BLaER1 (cell line): ENCODE results near the gene DNASE1L1.

Experiments used
- H3K27ac ChIP-seq: shearing (Covaris generic); formaldehyde crosslinking; 2 replicates; pipeline ENCODE4 v1.8.1; 2022
- H3K27me3 ChIP-seq: shearing (Covaris generic); formaldehyde crosslinking; 2 replicates; pipeline ENCODE4 v1.8.1; 2022
- H3K36me3 ChIP-seq: shearing (Covaris generic); formaldehyde crosslinking; 2 replicates; pipeline ENCODE4 v1.8.1; 2022
- H3K4me1 ChIP-seq: shearing (Covaris generic); formaldehyde crosslinking; 2 replicates; pipeline ENCODE4 v1.8.1; 2022
- H3K4me2 ChIP-seq: shearing (Covaris generic); formaldehyde crosslinking; 2 replicates; pipeline ENCODE4 v1.8.1; 2022
- H3K4me3 ChIP-seq: shearing (Covaris generic); formaldehyde crosslinking; 2 replicates; pipeline ENCODE4 v1.8.1; 2022
- H3K9ac ChIP-seq: shearing (Covaris generic); formaldehyde crosslinking; 2 replicates; pipeline ENCODE4 v1.8.1; 2022
- H3K9me3 ChIP-seq: shearing (Covaris generic); formaldehyde crosslinking; 2 replicates; pipeline ENCODE4 v1.8.1; 2022
- H4K20me1 ChIP-seq: shearing (Covaris generic); formaldehyde crosslinking; 2 replicates; pipeline ENCODE4 v1.8.1; 2022
- Cebpa-rat ChIP-seq: shearing (Covaris generic); IDR thresholded peaks from 2 replicates; pipeline ENCODE4 v1.8.1; 2022

Gene DNASE1L1

GRCh38 chrX:154378059-154378798, 30.8 kb downstream of the DNASE1L1 start:
- H4K20me1 ChIP-seq: peaks cover 15% of the 10 kb centered on the region; the same call in 1 of the 2 replicates
- H3K36me3 ChIP-seq: peaks cover 14% of the 10 kb centered on the region; the same call in 1 of the 2 replicates
- H3K4me3 ChIP-seq: peak overlapping the region; percentile 64
- no peak for TF ChIP-seq Cebpa-rat
- peaks cover 45% of the 10 kb centered on the region for H3K9me3 ChIP-seq
- peak overlapping the region; percentile 82 for H3K9ac ChIP-seq
- H3K27ac ChIP-seq: peak overlapping the region; percentile 88
- H3K4me1 ChIP-seq: peaks cover 42% of the 10 kb centered on the region
- peak overlapping the region; percentile 80 for H3K4me2 ChIP-seq
- peaks cover 21% of the 10 kb centered on the region for H3K27me3 ChIP-seq

- Histone ChIP-seq H3K36me3 (peaks cover 14% of the 10 kb centered on the region; the same call in 1 of the 2 replicates), H3K27me3 (peaks cover 35% of the 10 kb centered on the region), H3K4me3 (no peak overlapping the region), H3K9ac (no peak overlapping the region), H4K20me1 (peaks cover 15% of the 10 kb centered on the region; the same call in 1 of the 2 replicates), H3K4me2 (peak overlapping the region; percentile 80; the same call in 1 of the 2 replicates), H3K27ac (no peak overlapping the region), H3K9me3 (peaks cover 60% of the 10 kb centered on the region), H3K4me1 (peaks cover 48% of the 10 kb centered on the region)
- no peak for TF ChIP-seq Cebpa-rat
Observed at GRCh38 chrX:154376774-154377173, 32.3 kb downstream of the DNASE1L1 start.

GRCh38 chrX:154375156-154375504, 33.9 kb downstream of the DNASE1L1 start:
- H3K27me3 ChIP-seq: peaks cover 38% of the 10 kb centered on the region
- H3K4me3 ChIP-seq: peak overlapping the region; percentile 63; the same call in 1 of the 2 replicates
- no peak overlapping the region for H3K27ac ChIP-seq

GRCh38 chrX:154374313-154375155, 34.5 kb downstream of the DNASE1L1 start, which contains the start of gene FLNA:
FLNA (minus strand) TSS chrX:154374634; CDS start chrX:154371245, 3,389 bp downstream.
- no peak within 1 kb of the TSS for H3K27ac ChIP-seq
- peaks cover 39% of the 10 kb centered on the region for H3K4me1 ChIP-seq
- no peaks in the 10 kb centered on the region for H3K36me3 ChIP-seq
- H3K4me3 ChIP-seq: peak within 1 kb of the TSS; percentile 63
- TF ChIP-seq Cebpa-rat: no peak
- H3K9ac ChIP-seq: no peak within 1 kb of the TSS
- H3K9me3 ChIP-seq: peaks cover 63% of the 10 kb centered on the region
- peak within 1 kb of the TSS; percentile 85 for H3K4me2 ChIP-seq
- H3K27me3 ChIP-seq: peaks cover 38% of the 10 kb centered on the region
- H4K20me1 ChIP-seq: peaks cover 6% of the 10 kb centered on the region; the same call in 1 of the 2 replicates

More at GRCh38 chrX:154375156-154375504, 33.9 kb downstream of the DNASE1L1 start:
- peak overlapping the region; percentile 85 for H3K4me2 ChIP-seq
- TF ChIP-seq Cebpa-rat: no peak
- no peak overlapping the region for H3K9ac ChIP-seq
- H3K9me3 ChIP-seq: peaks cover 63% of the 10 kb centered on the region
- H4K20me1 ChIP-seq: peaks cover 7% of the 10 kb centered on the region; the same call in 1 of the 2 replicates
- peaks cover 42% of the 10 kb centered on the region for H3K4me1 ChIP-seq
- 0 out of 2 replicates have a peak, but pooled peaks cover under 1% of the 10 kb centered on the region for H3K36me3 ChIP-seq

DNA sequence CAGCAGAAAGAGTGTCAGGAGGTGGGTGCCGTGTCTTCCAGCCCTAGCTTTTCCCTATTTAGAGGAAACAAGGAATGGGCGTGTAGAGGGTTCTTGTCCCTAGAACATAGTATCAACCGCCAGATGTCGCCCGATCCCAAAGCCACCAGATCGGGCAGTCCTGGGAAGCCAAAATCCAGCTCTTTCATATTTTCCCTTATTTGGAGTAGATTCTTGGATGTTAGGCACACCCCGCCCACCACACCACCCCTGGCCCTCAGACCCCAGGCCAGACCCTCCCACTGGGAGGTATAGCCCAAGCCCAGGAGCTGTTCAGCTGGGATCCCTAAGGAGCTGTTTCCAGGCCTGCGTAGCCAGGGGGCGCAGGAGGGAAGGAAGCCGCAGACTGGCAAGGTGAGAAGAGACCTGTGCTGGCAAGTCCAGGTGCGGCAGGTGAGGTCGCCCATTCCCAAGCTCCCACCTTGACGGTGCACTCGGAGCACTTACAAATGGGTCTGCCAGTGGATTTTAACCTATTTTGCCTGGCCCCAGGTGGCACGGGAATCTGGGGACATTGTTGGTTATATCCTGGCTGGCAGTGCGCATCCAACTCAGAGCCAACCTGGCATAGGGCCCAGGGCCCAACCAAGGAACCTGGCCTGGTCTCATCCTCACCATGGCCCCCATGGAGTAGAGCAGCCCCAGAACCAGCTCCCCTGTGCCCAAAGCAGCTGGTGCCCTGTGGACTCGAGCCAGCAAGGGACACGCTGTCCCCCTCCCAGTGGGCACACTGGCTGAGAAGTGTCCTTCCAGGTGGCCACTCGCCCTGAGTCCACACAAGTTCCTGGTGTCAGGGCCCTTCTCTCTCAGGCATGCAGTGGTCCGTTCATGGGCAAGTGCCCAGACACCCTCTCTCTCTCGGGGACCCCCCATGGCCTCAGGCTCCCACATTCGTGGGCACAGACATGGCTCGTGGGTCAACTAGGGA, 35.4 kb downstream of the DNASE1L1 start:
- H3K27ac ChIP-seq: no peak overlapping the region
- peak overlapping the region; percentile 63 for H3K4me3 ChIP-seq
- no peak for TF ChIP-seq Cebpa-rat

DNA sequence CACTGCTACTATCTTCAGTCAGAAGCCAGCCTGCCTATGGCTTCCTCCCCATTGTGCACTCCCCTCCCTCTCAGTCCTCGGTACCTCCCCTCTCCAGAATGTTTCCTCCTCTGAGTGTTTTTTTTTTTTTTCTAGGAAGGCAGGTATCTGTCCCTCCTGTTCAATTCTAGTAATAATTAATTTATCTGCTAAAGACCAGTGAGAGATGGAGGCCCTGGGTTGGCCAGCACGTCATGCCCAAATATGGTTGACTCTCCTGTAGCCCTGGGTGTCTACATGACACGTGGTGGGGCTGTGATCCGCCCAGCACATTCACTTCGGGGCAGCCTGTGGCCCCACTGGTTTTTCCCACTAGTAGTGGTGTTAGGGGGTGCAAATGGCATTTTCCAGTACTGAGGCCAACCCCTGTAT, 36.4 kb downstream of the DNASE1L1 start:
- peaks cover 22% of the 10 kb centered on the region for H4K20me1 ChIP-seq
- H3K9ac ChIP-seq: no peak overlapping the region
- H3K27ac ChIP-seq: no peak overlapping the region
- H3K9me3 ChIP-seq: peaks cover 58% of the 10 kb centered on the region
- peak overlapping the region; percentile 78 for H3K4me2 ChIP-seq
- no peak overlapping the region; the same call in 1 of the 2 replicates for H3K4me3 ChIP-seq
- peaks cover 38% of the 10 kb centered on the region for H3K27me3 ChIP-seq
- H3K4me1 ChIP-seq: peaks cover 48% of the 10 kb centered on the region
- TF ChIP-seq Cebpa-rat: no peak
- peaks cover 5% of the 10 kb centered on the region for H3K36me3 ChIP-seq

More for the DNA sequence above, 35.4 kb downstream of the DNASE1L1 start:
- no peaks in the 10 kb centered on the region for H3K36me3 ChIP-seq
- peaks cover 44% of the 10 kb centered on the region for H3K4me1 ChIP-seq
- no peak overlapping the region for H3K9ac ChIP-seq
- peak overlapping the region; percentile 85 for H3K4me2 ChIP-seq
- H3K9me3 ChIP-seq: peaks cover 59% of the 10 kb centered on the region
- peaks cover 11% of the 10 kb centered on the region for H4K20me1 ChIP-seq
- peaks cover 38% of the 10 kb centered on the region for H3K27me3 ChIP-seq

DNA sequence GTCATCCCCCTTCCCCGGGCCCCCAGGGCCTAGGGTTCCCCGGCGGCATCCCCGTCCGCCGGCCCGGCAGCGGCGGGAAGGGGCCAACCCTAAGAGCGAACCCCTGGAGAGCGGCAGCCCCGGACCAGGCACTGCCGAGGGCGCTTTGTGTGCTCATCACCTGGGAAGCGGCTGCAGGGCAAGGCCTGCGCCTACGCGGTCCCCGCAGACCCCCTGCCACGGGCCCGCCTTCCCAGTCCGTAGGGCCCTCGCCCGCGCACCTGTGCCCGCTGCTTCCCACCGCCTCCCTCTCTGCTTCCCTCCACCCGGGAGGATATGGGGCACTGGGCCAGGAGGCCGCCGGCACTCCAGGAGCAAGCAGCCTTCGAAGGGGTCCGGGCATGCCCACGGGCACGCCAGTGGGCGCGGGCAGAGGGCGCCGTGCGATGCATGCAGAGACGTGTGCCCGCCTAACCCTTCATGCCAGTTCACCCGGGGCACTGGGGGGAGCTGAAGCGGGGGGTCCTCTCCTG, 37.2 kb downstream of the DNASE1L1 start:
- TF ChIP-seq Cebpa-rat: no peak
- Histone ChIP-seq H3K4me3 (peak overlapping the region; percentile 78), H4K20me1 (peaks cover 29% of the 10 kb centered on the region), H3K9ac (no peak overlapping the region), H3K4me1 (peaks cover 41% of the 10 kb centered on the region), H3K27ac (no peak overlapping the region), H3K4me2 (peak overlapping the region; percentile 78), H3K36me3 (peaks cover 13% of the 10 kb centered on the region), H3K9me3 (peaks cover 63% of the 10 kb centered on the region), H3K27me3 (peaks cover 38% of the 10 kb centered on the region)

DNA sequence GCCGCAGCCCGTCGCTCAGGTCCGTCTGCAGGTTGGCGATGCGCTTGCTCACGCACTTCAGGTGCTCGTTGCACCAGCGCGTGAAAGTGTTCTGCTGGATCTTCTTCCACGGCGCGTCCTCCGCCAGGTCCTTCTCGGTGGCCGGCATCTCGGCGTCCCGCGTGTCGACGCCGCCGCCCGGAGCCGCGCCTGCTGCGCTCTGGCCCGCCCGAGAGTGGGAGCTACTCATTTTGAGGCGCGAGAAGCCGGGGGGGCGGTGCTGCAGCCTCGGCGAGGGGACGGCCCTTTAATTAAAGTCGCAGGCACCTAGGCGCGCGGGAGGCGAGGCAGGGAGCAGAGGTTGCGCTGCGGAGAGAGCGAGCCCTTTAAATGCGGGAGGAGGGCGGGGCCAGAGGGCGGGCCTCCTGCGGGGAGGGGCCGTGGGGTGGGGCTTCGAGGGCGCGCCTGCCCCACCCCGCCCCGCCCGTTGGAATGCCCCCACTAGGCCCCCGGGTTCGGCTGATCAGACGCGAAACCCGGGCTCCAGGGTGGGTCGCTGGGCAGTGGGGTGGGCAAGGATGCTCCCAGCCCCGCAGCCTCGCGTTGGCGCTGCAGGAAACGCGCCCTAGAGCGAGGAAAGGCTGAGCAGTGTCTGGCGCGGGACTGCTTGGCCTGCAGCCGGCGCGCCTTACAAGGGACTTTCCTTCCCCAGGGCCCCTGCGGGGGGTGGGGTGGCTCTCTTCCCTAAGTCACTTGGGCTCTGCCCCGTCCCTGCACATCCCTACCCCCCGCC, 37.9 kb downstream of the DNASE1L1 start:
- peak overlapping the region; percentile 80 for H3K27ac ChIP-seq
- peaks cover 38% of the 10 kb centered on the region for H3K27me3 ChIP-seq
- H3K4me2 ChIP-seq: peak overlapping the region; percentile 83
- peaks cover 19% of the 10 kb centered on the region for H3K36me3 ChIP-seq
- H3K4me3 ChIP-seq: peak overlapping the region; percentile 78
- TF ChIP-seq Cebpa-rat: no peak
- H3K4me1 ChIP-seq: peaks cover 41% of the 10 kb centered on the region
- H3K9ac ChIP-seq: peak overlapping the region; percentile 84
- peaks cover 36% of the 10 kb centered on the region for H4K20me1 ChIP-seq
- peaks cover 70% of the 10 kb centered on the region for H3K9me3 ChIP-seq
